Measurements from ENCODE around the gene LCN1.

Gene LCN1

DNA sequence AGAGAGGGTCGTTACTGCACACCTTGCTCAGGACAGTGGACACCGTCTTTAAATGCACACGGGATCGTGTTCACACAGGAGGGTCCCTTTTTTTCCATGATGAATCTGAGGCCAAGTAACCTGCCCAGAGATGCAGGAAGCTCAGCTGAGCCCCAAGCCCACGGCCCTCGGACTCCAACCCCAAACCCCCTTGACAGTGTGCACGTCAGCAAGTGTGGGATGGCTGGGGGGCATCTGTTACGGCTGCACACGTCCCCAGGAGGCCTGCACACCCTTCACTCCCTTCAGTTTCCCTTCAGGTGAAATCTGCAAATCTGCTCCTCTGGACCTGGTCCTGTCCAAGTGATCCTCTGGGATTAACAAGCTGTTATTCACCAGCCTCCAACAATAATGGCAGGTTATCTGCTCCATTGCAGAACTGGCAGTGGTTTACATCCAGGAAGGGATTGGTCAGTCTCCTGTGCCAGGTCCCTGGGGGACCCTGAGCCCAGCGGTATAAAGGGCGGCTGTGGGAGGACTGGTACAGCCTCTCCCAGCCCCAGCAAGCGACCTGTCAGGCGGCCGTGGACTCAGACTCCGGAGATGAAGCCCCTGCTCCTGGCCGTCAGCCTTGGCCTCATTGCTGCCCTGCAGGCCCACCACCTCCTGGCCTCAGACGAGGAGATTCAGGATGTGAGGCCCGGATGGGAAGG is at the start of gene LCN1:
TSS of gene LCN1 (plus strand) at position 525 of the 692 bp plus-strand sequence. CDS start at position 583, 58 bp downstream.
- peak; percentile 22 for DNase-seq

DNA sequence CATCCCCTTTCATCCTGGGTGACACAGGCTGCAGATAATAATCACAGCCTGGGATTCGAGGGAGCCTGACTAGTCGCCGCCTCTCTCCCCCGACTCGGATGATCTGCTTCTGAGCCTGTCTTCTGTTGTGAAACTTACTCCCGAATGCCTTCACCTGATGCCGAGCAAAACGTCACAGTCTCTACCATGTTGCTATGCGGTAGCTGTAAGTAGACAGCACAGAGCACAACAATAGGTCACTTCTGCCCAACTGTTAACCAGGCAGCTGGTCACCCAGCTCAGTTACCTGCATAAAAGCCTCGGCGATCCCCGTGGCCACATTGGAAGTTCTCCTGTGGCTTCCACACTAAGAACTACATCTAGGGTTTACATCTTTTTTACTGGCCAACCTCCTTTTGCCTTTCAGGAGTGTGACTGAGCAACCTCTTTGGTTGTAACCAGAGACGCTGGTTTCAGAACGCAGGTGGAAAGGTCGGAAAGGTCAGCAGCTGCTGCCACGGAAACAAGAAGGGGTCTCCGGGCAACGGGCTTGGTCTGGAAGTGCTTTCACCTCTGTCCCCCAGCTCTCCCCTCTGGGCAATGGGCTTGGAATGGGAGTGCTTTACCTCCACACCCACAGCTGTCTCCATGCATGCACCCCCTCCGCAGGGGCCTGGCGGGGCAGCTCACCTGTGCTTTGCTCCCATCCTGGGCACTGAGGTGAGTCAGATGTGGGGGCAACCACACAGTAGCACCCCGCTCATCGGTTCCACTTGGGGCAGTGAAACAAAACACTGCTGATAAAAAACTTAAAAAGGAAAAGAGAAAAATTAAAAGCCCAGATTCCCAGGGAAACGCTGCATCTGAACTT is 49.2 kb upstream of the LCN1 start:
- no peak for DNase-seq

DNA sequence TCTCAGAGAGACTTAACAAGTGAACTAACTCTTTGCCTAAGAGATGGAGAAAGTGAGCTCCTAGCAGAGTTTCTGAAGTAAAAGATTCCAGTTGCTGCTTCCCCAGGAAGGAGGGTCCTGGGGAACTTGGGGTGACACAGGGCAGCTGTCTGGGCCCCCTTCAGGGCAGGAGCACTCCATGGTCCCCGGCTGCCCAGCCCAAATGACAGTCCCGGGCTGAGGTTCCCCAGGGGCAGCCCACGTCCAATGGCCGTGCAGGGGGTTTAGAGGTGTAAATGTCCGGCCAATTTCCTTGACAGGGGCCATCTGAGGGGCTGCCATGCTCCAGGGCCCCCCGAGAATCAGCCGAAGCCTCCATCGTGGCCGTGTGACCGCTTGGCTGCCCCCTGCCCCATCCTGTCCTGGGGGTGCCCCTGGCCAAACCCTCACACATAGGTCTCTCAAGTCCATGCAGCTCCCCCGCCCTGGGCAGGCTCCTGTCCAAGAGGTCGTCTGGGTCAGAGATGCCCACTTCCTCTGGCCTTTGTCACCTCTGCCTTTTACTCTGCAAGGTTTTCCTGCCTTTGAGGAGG is 47.2 kb upstream of the LCN1 start:
- DNase-seq = no peak

DNA sequence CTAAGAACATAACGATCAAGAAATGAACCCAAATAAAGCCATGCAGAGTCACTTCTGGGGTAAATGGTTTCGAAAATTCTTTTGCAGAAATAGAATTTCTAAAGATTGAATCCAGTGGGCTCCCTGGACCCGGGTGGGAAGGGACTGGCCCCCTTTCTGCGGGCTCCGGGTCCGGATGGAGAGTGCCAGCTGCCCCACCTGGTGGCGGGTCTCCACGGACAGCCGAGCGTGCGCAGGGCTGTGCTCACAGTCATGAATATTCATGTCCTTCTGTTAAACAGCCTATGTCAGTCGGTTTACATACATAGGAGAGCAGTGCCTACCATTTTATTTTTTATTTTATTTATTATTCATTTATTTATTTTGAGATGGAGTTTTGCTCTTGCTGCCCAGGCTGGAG is 46.3 kb upstream of the LCN1 start:
- no peak for DNase-seq

DNA sequence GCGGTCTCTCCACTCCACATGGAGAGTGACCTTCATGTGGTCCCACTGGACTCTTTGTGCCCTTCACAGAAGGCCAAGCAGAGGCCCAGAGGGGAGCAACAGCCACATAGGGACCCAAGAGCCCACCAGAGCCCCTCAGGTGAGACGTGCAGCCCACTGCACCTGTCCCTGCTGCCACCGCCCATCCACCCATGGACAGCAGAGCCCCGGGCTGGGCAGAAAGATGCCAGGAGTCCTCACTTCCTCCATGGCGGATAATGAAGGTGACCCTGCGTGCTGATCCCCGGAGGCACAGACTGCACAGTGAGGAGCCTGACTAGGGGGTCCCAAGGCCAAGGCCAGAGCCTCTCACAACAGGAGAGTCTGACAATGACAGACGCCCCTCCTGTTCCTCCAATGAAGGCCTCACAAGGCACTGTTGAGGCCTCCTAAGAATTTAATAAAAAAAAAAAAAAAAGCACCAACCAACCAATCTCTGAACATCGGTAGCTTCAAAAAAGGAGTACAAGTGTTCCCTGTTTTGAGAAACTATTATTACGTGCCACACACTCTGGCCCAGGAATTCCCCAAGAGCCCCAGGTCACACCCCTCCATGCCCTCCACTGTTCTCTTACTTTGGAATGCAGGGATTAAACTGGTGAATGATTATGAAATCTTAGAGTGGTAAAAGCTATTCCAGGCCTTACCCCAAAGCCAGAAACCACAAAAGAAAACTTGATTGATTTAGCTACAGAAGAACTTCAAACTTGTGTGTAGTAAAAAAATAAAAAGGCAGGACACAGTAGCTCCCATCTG is 44.5 kb upstream of the LCN1 start:
- DNase-seq = no peak

DNA sequence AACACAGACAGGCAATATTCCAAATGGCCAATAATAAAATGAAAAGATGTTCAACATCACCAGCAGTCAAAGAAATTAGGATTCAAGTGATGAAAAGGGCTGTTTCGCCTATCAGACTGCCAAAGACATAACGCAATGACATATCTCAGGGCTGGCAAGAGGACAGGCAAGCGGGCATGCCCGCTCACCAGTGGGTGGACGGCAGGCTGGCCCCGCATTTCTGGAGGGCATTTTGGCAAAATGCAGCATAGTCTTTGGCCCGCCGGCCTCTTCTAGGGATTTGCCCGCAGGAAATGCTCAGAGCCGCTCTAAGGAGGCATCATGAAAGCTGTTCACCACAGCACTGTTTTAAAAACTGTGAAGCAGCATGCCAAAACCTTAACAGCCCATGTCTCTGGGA is 43.0 kb upstream of the LCN1 start:
- no peak for DNase-seq

DNA sequence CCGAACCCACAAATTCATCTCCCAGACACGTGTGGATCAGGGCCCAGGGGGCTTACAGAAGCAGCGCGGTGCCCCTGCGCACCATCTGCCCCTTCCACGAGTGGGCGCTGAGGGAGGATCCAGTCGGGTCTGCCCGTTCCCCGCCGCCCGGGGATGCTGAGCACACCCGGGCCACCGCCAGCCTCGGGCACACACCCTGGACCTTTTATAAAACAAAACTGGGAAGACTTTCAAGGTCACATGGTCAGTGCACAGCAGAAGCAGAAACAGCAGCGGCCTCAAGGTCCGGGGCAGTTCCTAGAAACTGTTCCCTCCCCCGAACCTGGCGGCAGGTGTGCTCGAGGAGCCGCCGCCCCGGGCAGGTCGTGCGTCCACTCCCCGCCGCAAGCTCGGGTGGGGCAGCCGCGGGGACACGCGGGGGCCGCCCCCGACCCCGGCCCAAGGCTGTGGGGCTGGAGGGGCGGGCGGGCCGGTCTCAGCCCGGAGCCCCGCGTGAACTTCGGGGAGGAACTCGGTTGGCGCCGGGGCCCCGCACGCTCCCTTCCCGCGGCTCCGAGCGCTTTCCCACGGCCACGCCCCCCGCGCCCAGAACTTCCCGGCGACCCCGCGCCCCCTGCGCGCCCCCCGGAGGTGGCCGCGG is 42.3 kb upstream of the LCN1 start:
- no peak for DNase-seq

DNA sequence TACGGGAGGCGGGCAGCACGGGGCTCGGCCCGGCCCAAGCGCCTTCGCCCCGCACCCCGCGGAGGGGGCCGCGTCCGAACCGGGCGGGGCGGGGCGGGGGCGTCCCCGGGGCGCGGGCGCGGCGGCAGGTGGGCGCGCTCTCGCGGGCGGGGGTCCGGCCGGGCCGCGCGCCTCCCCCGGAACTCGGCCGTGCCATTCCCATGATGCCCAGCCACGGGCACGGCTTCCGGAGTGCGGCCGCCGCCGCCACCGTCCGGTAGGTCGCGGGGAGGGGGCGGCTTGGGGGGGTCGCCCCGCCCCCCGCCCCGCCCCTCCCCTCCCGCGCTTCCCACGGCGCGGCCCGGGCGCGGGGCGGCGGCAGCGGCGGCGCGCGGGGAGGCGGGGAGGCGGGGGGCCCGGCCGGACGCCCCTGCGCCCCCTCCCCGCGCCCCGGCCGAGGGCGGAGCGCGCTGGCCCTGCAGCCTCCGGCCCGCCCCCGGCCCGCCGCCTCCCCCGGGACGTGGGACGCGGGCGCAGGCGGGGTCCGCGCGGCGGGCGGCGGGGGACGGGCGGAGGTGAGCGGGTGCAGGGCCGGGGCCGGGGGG is 41.7 kb upstream of the LCN1 start, which contains the start of gene PPP1R26:
TSS of gene PPP1R26 (plus strand) at position 314 of the 584 bp plus-strand sequence. CDS start 4,729 bp downstream, outside the sequence.
- DNase-seq = no peak

DNA sequence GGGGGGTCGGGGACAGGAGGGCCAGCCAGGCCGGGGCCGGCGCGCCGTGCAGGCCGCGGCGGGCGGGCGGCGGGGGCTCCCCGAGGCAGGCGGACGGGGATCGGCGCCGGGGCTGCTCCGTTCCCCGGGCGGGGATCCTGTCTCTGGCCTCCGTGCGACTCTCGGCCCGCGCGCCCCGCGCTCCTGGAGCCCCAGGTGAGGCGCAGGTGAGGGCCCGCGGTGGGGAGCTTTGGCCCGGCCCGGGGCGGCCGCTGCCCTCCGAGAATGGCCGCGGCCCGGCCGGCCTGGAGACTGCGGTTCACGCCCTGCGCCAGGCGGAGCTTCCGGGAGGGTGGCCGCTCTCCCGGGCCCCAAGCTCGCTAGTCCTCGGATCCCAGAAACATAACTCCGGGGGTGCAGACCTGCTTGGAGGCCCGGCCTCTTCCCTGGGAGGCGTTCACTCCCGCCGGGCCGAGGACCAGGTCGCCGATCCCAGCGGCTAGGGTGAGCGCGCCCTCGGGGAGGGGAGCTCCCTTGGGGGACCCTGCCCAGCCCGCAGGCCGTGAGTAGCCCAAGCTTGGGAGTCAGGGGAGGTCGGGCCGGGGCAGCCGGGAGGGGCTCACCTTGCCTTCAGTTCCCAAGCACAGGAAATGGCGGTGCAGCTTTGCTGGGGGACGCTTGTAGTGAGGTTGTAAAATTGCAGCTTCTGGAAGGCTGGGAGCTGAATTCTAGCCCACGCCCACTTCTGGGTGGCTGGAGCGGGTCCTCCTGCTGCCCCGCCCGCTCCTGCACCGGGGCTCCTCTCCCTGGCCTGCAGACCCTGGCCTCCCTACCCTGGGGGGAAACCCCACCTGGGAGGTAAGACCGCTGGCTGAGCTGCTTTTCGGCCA is 40.9 kb upstream of the LCN1 start:
- DNase-seq = no peak

DNA sequence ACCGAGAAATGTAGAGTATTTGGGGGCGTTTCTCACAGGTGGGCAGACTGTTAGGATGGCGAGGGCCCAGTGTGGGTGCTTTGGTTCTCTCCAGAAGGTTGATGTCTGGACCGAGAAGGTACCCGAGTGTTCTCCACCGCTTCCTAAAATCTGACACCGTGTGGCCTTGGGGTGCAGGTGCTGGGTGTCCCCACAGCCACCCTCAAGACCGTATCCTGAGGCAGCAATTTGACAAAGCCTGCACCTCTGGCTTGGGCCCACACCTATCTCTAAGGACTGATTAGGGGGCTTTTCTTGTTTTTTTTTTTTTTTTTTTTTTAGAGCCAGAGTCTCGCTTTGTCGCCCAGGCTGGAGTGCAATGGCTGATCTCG is 40.3 kb upstream of the LCN1 start:
- DNase-seq = no peak

DNA sequence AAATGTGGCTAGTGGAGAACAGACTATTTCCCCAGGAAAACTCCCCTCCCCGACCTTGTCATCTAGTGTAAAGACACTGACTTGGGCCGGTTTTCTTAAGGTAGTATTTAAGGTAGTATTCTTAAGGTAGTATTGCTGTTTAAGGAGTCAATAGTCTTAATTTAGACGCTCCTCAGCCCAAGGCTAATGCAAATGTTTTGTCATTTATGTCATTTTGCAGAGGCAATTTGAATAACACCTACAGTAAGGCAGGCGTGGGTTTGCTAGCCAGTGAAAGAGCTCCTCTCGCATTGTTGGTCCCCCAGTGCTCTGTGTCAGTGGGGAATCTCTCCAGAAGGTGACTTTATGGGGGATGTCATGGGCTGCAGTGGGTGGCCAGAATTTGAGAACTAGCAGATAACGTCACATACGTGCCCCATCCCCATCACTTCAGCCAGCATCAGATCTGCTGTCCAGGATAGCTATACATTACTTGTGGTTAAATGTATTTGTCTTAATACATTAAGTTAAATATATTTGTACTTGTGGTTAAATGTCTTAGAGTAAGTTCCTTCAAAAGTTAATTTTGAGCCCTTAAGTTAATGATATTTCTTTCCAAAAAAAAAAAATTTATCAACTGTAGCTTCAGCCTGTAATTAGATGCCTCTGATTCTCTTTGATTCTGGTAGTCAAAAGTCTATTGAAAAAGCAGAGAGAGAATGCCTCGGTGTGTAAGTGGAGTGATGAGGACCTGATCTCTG is 39.1 kb upstream of the LCN1 start:
- DNase-seq = no peak

DNA sequence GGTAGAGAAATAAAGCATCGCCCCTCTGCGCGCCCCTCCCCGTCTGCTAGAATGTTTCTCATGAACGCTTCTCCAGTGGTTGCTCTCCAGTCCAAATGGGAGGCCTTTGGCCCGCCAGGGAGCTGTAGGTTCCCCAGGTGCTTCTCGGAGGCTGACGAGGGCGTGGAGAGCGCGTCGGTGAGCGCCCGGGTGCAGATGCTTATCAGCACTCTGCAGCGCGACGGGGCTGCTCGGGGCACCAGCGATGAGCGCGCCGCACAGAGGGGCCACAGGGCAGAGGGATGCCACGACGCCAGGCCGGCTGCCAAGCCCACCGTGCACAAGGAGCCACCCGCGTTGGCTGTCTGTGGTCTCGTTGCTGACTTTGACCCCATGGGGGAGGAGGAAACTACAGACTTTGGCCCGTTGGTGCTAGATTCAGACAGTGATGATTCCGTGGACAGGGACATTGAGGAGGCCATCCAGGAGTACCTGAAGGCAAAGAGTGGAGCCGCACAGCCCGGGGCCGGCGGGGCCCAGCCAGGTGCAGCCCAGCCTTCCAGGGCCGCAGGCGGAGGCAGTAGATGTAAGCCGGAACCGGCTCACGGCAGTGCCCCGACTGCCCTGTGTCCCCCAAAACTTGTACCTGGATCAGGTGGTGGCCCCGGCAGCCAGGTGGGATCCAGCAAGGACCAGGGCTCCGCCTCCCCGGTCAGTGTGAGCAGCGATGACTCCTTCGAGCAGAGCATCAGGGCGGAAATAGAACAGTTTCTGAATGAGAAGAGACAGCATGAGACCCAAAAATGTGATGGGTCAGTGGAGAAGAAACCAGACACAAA is 36.6 kb upstream of the LCN1 start:
- DNase-seq = no peak

DNA sequence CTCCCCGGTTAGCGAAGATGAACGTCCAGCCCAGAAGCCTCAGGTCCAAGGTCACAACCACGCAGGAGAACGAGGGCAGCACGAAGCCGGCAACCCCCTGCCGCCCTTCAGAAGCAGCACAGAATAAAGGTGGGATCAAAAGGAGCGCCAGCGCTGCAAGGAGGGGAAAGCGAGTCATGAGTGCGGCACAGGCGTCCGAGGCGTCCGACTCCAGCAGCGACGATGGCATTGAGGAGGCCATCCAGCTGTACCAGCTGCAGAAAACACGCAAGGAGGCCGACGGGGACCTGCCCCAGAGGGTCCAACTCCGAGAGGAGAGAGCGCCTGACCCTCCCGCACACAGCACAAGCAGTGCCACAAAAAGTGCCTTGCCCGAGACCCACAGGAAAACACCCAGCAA is 35.9 kb upstream of the LCN1 start:
- no peak for DNase-seq

DNA sequence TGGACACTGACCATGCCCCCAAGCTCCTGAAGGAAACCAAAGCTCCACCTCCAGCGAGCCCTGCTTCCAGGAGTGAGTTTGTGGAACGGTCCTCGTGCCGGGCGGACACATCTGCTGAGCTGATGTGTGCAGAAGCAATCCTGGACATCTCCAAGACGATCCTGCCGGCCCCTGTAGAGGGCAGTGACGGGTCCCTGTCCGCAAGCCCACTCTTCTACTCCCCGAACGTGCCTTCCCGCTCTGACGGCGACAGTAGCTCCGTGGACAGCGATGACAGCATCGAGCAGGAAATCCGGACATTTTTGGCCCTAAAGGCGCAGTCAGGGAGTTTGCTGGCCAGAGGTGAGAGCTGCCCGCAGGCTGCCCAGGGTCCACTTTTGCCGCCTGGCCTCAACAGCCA is 35.4 kb upstream of the LCN1 start:
- no peak for DNase-seq

DNA sequence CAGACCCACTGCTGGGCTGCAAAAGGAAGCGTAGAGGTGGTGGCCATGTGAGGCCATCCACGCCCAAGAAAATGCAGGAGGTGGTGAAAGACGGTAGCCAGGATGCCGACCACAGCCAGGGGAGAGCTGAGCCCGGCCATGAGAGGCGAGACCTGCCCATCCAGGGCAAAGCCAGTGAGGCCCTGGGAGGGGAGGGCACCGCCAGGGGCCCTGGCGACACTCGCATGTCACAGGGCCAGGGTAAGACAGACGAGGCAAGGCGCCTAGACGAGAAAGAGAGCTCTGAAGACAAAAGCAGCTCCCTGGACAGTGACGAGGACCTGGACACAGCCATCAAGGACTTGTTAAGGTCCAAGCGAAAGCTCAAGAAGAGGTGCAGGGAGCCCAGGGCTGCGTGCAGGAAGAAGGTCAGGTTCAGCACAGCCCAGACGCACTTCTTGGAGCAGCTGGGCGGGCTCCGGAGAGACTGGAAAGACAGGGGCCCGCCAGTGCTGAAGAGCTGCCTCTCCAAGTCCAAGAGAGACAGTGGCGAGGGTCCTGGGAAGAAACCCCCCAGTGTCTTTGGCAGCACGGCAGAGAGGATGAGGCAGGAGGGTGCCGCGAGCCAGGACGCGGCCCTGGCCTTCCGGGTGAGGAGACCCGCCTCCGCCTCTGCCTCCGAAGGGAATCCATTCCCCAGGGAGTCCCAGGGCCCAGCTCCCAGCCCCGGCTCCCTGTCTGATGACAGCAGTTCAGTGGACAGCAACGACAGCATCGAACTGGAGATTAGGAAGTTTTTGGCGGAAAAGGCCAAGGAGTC is 34.8 kb upstream of the LCN1 start:
- no peak for DNase-seq

DNA sequence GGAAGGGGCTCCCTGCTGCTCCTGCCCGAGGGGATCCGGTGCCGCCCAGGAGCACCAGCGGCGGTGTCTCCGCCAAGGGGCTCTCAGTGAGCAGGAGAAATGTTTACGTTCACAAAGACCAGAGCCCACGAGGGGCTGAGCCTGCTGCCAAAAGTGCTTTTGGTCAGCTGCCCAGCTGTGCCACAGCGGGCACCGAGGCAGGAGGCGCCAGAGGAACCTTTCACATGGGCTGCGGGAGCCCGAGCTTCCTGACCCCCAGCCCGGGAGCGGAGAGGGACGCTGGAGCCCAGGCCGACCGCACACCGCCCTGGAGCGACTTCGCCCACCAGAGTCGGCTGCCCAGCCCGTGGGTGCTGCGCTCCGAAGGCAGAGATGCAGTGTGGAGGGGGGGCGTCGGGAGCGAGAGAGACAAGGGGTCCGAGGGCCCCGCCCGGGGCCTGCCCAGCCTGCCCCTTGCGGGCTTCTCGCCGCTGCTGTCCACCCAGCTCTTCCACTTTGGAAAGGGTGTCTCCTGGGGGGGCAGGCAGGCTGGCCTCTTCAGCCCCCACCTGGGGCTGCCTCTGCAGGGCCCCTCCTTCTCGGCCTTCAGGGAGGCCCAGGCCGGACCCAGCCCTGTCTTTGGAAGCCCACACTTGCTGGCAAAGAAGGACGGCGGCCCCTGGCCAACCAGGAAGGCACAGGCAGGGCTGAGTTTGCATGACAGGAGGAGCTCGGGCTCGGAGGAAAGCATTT is 33.8 kb upstream of the LCN1 start:
- no peak for DNase-seq

DNA sequence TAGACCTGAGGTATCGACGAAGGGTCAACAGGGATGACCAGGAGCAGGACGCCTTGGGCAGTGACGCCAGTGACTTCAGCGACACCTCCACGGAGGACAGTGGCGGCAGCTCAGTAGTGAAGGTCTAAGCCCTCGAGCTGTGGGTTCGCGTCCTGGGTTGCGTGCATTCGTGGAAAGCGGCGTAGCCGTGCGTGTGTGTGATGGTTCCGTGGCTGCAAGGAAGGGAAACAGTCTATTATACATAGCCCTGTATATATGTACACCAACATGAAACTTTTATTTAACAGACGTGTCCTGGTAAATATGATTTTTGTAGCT is 33.3 kb upstream of the LCN1 start:
- no peak for DNase-seq

DNA sequence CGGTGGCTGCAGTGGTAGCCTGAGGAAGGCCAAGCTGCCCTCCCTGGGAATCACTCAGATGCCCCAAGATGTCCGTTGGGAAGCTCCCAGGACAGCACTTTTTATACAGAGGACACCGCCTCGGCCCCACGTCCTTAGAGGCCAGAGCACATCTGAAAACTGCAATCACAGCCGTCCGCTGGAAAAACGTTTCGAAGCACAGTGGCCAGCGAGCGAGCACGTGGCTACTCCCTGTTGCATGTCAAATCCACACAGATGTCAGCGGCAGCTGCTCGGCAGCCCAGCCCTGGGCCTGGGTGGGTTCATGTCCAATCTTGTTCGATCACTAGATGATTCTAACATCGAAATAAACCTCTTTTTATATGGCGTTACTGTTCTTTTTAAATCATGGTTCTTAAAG is 32.7 kb upstream of the LCN1 start:
- no peak for DNase-seq

Data from right forelimb (tissue), 1 donor.